T follicular helper cell (primary cell): ENCODE data around the gene LEPROT.
"Not testable (repeated sequence)": the region's sequence is repeated elsewhere in the genome, so short reads cannot be mapped to it uniquely, and the experiment has no call there.

Source experiments
- DNase-seq: peaks from one replicate; pipeline ENCODE4 v3.0.0-alpha.2; 2020; ENCODE audit warnings: low read depth
- total RNA-seq, 2 experiments: gene quantifications; one replicate each; lab custom pipeline; 2026; lab: John Stamatoyannopoulos, UW

The LEPROT gene
- total RNA-seq = 19.7 to 30.7 reads per million in 2 experiments

DNA sequence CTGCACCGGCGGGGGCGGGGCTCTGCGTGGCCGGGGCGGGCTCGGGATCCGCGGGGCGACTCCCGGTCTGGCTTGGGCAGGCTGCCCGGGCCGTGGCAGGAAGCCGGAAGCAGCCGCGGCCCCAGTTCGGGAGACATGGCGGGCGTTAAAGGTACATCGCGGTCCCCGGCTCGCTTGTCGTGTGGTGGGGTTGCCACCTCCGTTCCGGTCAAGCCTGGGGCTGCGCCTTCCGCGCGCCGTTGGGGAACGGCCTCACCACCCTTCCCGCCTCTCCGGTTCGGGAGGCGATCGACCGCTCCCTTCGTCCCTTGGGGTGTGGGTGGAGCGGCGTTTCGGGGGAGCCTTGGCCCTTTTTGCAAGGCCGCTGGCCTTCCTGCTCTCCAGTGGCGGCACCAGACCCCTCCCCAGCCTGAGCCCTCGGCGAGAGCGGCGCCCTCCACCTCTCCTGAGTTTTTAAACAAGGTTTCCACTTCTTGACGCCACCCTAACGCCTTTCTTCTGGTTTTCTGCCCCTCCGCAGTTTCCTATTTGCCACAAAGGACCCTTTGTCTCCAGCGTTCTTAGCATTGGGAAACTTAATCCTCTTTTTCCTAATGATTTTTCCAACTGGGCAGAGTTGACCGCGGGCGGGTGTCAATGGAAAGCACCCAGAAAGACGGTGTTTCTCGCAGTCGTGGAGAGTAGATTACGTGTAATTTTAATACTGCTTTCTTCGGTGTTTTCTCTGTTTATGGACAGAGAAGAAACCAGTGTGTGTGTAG, at the start of gene LEPROT, which contains the start of gene LEPR:
LEPROT (plus strand) TSS at position 79 of the 761 bp plus-strand sequence; CDS start at position 136, 57 bp downstream.
LEPR (plus strand) TSS at position 79 of the 761 bp plus-strand sequence. CDS start 144,898 bp downstream, outside the sequence.
- no peak for DNase-seq

- DNase-seq = no peak
Observed at GRCh38 chr1:65371544-65371943, 48.9 kb upstream of the LEPROT start.

DNA sequence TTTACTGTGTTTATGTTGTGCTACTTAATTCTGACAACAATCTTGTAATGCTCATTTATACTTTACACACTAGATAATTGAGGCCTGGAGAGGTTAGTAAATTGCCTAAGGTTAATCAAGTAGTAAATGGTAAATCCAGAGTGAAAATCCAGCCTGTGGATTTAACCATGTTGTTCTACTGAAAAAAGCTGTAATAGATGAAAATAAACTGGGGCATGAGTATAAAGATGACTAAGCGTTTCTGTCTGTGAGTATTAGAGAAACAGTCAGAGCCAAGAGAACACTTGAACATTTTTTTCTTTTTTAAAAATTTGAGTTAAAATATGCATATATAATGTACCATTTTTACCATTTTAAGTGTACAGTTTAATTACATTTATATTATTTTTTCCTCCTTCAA, 47.9 kb upstream of the LEPROT start:
- DNase-seq = no peak

- DNase-seq = no peak
Observed at GRCh38 chr1:65377496-65378246, 42.8 kb upstream of the LEPROT start.

GRCh38 chr1:65378247-65378946, 42.1 kb upstream of the LEPROT start:
- DNase-seq = no peak

DNA sequence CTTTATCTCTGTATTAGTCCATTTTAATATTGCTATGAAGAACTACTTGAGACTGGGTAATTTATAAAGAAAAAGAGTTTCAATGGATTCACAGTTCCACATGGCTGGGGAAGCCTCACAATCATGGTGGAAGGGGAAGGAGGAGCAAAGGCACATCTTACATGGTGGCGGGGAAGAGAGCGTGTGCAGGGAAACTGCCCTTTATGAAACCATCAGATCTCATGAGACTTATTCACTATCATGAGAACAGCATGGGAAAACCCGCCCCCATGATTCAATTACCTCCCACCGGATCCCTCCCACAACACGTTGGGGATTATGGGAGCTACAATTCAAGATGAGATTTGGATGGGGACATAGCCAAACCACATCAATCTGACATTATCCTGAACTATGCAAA, 36.0 kb upstream of the LEPROT start:
- DNase-seq = not testable (repeated sequence)

GRCh38 chr1:65386439-65386838, 34.0 kb upstream of the LEPROT start:
- no peak for DNase-seq

- no peak for DNase-seq
Observed at GRCh38 chr1:65387821-65388220, 32.6 kb upstream of the LEPROT start.

GRCh38 chr1:65388908-65389695, 31.4 kb upstream of the LEPROT start:
- no peak for DNase-seq

DNA sequence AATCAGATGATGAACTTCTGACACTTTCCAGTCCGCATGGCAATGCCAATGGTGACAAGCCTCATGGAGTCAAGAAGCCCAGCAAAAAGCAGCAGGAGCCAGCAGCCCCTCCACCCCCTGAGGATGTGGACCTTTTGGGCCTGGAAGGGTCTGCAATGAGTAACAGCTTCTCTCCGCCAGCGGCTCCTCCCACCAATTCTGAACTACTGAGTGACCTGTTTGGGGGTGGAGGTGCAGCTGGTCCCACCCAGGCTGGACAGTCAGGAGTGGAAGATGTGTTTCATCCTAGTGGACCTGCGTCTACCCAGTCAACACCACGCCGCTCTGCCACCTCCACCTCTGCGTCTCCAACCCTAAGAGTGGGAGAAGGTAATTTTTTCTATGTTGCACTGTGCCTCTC, 28.0 kb upstream of the LEPROT start:
- DNase-seq = no peak

DNA sequence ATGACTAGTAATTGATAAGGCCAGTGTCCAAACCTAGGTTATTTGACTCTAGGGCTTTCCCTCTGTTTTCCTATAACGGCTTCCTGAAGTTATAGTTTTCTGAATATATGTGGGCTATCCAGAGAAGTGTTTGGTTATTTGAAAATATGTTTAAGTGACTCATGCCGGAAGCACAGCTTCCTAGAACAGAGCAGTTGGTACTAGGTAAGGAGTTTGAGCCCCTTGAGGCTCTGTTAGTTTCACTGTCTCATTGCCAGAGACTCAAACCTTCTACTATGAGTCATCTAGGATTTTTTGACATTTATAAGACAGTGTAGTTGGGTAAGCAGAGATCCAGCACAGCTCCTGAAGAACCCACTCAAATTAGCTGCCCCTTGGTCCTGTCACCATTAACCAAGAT, 27.1 kb upstream of the LEPROT start:
- DNase-seq = no peak

DNA sequence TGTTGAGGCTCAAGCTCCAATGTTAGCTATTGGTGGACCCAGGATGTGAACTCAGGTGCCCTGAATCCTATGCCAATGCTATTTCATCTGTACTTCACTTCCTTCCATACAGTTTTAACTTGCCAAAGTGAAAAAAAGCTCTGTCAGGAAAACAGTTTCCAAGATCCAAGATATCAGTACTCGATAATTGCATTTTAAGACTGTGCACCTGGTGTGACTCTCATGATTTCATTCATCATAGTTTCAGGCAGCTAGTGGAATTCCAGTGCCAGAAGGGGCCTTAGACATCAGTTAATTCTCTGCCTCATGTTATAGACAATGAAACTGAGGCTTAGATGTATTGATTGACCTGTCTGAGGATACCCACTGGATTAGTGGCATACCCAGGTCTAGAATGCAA, 26.5 kb upstream of the LEPROT start:
- DNase-seq = no peak

DNA sequence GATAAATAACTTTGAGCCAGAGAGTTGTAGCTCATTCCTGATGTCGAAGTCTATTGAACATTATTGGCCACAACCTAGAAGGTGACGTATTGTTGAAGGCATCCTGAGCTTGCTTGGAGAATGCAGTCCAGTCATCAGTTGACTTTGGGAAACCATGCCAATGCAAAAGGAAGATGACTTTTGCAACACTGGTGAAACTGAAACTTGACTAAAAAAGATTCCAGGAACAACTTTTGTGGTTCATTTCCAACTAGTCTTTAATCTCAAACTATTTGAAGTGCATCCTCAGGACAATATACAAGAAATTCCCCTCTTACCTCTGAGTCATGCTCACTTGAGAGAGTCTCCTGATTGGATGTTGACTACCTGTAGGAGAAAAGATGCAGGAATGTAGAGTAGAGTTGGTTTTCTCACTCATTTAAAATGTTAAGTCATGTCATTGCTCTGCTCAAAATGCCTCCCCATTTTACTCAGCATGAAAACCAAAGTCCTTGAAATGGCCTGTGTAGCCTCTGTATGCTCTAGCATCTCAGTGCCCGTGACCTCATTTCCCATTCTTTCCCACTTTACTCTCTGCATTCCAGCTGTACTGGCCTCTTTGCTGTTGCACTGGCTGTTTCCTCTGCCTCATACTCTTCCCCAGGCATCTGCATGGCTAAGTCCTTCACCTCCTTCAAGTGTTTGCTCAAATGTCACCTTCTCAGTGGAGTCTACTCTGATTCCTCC, 24.4 kb upstream of the LEPROT start:
- no peak for DNase-seq

GRCh38 chr1:65398083-65398482, 22.4 kb upstream of the LEPROT start:
- DNase-seq = no peak

- no peak for DNase-seq
Observed at GRCh38 chr1:65399003-65399402, 21.5 kb upstream of the LEPROT start.

- no peak for DNase-seq
Observed at GRCh38 chr1:65401612-65402011, 18.9 kb upstream of the LEPROT start.

GRCh38 chr1:65404941-65405340, 15.5 kb upstream of the LEPROT start:
- no peak for DNase-seq

GRCh38 chr1:65407877-65408276, 12.6 kb upstream of the LEPROT start:
- DNase-seq = no peak

GRCh38 chr1:65409314-65409713, 11.2 kb upstream of the LEPROT start:
- DNase-seq = no peak

GRCh38 chr1:65409816-65410326, 10.6 kb upstream of the LEPROT start:
- no peak for DNase-seq
